ENCODE measurements around the gene API5. TPM values are rescaled to one million over a fixed set of nuclear protein-coding genes. Genes with fewer than 3 reads are reported as not detected.

Gene API5
- total RNA-seq, 1 experiment from 2014 or later, result 142 TPM

GRCh38 chr11:43376594-43376993, 64.8 kb downstream of the API5 start:
- Mint-ChIP-seq H3K4me3 (no peak overlapping the region), H3K9me3 (no peaks in the 10 kb centered on the region), H3K4me1 (peaks cover 19% of the 10 kb centered on the region), H3K36me3 (peaks cover 2% of the 10 kb centered on the region; the same call in 1 of the 2 replicates), H3K27ac (no peak overlapping the region), H3K27me3 (ENCODE audit: low read depth) (no peaks in the 10 kb centered on the region)
- DNase-seq (ENCODE audit: low spot score) (no peak), ATAC-seq (no peak)
- POLR2A ChIA-PET, result no interaction called here
- CTCF ChIA-PET, result no interaction called here
- TF ChIP-seq FOXJ3 (CRISPR knock-in tag; IDR thresholded peaks at IDR 0.05; ENCODE audit: borderline replicate concordance) (no peak), HMGA2 (CRISPR knock-in tag; IDR thresholded peaks at IDR 0.05) (no peak), OVOL2 (CRISPR knock-in tag; IDR thresholded peaks at IDR 0.05; ENCODE audit: borderline replicate concordance) (no peak), SMAD4 (CRISPR knock-in tag; IDR thresholded peaks at IDR 0.05) (no peak), ZNF423 (CRISPR knock-in tag; IDR thresholded peaks at IDR 0.05) (no peak), ELF4 (CRISPR knock-in tag; IDR thresholded peaks at IDR 0.05; ENCODE audit: low read depth) (no peak), AR (CRISPR knock-in tag; IDR thresholded peaks at IDR 0.05) (no peak), TEAD4 (CRISPR knock-in tag; IDR thresholded peaks at IDR 0.05) (no peak), SMAD3 (CRISPR knock-in tag; IDR thresholded peaks at IDR 0.05; ENCODE audit: borderline replicate concordance) (no peak), FOXK1 (CRISPR knock-in tag; IDR thresholded peaks at IDR 0.05) (no peak), ZMAT4 (CRISPR knock-in tag; IDR thresholded peaks at IDR 0.05) (no peak), USF1 (CRISPR knock-in tag; IDR thresholded peaks at IDR 0.05) (no peak), ATF6 (CRISPR knock-in tag; IDR thresholded peaks at IDR 0.05) (no peak)
- TF ChIP-seq, protein P1, sequence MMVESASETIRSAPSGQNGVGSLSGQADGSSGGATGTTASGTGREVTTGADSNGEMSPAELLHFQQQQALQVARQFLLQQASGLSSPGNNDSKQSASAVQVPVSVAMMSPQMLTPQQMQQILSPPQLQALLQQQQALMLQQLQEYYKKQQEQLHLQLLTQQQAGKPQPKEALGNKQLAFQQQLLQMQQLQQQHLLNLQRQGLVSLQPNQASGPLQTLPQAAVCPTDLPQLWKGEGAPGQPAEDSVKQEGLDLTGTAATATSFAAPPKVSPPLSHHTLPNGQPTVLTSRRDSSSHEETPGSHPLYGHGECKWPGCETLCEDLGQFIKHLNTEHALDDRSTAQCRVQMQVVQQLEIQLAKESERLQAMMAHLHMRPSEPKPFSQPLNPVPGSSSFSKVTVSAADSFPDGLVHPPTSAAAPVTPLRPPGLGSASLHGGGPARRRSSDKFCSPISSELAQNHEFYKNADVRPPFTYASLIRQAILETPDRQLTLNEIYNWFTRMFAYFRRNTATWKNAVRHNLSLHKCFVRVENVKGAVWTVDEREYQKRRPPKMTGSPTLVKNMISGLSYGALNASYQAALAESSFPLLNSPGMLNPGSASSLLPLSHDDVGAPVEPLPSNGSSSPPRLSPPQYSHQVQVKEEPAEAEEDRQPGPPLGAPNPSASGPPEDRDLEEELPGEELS (CRISPR knock-in tag; IDR thresholded peaks at IDR 0.05), result no peak
- TF ChIP-seq, protein P2, sequence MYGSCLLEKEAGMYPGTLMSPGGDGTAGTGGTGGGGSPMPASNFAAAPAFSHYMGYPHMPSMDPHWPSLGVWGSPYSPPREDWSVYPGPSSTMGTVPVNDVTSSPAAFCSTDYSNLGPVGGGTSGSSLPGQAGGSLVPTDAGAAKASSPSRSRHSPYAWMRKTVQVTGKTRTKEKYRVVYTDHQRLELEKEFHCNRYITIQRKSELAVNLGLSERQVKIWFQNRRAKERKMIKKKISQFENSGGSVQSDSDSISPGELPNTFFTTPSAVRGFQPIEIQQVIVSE (CRISPR knock-in tag; IDR thresholded peaks at IDR 0.05; ENCODE audit: borderline replicate concordance), result no peak
- TF ChIP-seq, protein P3, sequence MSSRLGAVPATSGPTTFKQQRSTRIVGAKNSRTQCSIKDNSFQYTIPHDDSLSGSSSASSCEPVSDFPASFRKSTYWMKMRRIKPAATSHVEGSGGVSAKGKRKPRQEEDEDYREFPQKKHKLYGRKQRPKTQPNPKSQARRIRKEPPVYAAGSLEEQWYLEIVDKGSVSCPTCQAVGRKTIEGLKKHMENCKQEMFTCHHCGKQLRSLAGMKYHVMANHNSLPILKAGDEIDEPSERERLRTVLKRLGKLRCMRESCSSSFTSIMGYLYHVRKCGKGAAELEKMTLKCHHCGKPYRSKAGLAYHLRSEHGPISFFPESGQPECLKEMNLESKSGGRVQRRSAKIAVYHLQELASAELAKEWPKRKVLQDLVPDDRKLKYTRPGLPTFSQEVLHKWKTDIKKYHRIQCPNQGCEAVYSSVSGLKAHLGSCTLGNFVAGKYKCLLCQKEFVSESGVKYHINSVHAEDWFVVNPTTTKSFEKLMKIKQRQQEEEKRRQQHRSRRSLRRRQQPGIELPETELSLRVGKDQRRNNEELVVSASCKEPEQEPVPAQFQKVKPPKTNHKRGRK (CRISPR knock-in tag; IDR thresholded peaks at IDR 0.05; ENCODE audit: borderline replicate concordance), result no peak
- TF ChIP-seq, protein P4, sequence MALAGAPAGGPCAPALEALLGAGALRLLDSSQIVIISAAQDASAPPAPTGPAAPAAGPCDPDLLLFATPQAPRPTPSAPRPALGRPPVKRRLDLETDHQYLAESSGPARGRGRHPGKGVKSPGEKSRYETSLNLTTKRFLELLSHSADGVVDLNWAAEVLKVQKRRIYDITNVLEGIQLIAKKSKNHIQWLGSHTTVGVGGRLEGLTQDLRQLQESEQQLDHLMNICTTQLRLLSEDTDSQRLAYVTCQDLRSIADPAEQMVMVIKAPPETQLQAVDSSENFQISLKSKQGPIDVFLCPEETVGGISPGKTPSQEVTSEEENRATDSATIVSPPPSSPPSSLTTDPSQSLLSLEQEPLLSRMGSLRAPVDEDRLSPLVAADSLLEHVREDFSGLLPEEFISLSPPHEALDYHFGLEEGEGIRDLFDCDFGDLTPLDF (CRISPR knock-in tag; IDR thresholded peaks at IDR 0.05), result no peak
- TF ChIP-seq, protein P5, sequence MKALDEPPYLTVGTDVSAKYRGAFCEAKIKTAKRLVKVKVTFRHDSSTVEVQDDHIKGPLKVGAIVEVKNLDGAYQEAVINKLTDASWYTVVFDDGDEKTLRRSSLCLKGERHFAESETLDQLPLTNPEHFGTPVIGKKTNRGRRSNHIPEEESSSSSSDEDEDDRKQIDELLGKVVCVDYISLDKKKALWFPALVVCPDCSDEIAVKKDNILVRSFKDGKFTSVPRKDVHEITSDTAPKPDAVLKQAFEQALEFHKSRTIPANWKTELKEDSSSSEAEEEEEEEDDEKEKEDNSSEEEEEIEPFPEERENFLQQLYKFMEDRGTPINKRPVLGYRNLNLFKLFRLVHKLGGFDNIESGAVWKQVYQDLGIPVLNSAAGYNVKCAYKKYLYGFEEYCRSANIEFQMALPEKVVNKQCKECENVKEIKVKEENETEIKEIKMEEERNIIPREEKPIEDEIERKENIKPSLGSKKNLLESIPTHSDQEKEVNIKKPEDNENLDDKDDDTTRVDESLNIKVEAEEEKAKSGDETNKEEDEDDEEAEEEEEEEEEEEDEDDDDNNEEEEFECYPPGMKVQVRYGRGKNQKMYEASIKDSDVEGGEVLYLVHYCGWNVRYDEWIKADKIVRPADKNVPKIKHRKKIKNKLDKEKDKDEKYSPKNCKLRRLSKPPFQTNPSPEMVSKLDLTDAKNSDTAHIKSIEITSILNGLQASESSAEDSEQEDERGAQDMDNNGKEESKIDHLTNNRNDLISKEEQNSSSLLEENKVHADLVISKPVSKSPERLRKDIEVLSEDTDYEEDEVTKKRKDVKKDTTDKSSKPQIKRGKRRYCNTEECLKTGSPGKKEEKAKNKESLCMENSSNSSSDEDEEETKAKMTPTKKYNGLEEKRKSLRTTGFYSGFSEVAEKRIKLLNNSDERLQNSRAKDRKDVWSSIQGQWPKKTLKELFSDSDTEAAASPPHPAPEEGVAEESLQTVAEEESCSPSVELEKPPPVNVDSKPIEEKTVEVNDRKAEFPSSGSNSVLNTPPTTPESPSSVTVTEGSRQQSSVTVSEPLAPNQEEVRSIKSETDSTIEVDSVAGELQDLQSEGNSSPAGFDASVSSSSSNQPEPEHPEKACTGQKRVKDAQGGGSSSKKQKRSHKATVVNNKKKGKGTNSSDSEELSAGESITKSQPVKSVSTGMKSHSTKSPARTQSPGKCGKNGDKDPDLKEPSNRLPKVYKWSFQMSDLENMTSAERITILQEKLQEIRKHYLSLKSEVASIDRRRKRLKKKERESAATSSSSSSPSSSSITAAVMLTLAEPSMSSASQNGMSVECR (CRISPR knock-in tag; IDR thresholded peaks at IDR 0.05; ENCODE audit: borderline replicate concordance), result no peak

Measured in WTC11 (cell line).